SK-N-SH (cell line): ENCODE measurements around the gene SPATC1L.

Source experiments
- EP300 ChIP-seq, 2 experiments: IDR thresholded peaks; 2 replicates each; pipeline versions ENCODE4 v1.4.0 to v1.6.1; 2012; ENCODE audit warnings: borderline replicate concordance in 1 of 2, low read depth in 1 of 2, low read length in 1 of 2
- FOXJ3 ChIP-seq: sonication (generic); formaldehyde crosslinking; IDR thresholded peaks from 2 replicates; pipeline ENCODE4 v1.5.1; 2020; ENCODE audit warnings: mild to moderate bottlenecking, missing genetic modification reagents
- MEF2A ChIP-seq: IDR thresholded peaks from 2 replicates; pipeline ENCODE4 v1.4.0; 2012; ENCODE audit warnings: low read depth, borderline replicate concordance
- REST ChIP-seq: IDR thresholded peaks from 2 replicates; pipeline ENCODE4 v1.6.1; 2012; ENCODE audit warnings: mild to moderate bottlenecking, low read depth, low read length, moderate library complexity
- USF1 ChIP-seq: IDR thresholded peaks from 2 replicates; pipeline ENCODE4 v1.4.0; 2012; ENCODE audit warnings: low read depth, borderline replicate concordance
- TF ChIP-seq, protein P1 (sequence below): fragments of 200-600 bp; sonication (generic); IDR thresholded peaks from 2 replicates; pipeline ENCODE4 v1.6.1; 2017; ENCODE audit warnings: antibody characterized with exemption, mild to moderate bottlenecking, moderate library complexity

- TF ChIP-seq, protein P1, sequence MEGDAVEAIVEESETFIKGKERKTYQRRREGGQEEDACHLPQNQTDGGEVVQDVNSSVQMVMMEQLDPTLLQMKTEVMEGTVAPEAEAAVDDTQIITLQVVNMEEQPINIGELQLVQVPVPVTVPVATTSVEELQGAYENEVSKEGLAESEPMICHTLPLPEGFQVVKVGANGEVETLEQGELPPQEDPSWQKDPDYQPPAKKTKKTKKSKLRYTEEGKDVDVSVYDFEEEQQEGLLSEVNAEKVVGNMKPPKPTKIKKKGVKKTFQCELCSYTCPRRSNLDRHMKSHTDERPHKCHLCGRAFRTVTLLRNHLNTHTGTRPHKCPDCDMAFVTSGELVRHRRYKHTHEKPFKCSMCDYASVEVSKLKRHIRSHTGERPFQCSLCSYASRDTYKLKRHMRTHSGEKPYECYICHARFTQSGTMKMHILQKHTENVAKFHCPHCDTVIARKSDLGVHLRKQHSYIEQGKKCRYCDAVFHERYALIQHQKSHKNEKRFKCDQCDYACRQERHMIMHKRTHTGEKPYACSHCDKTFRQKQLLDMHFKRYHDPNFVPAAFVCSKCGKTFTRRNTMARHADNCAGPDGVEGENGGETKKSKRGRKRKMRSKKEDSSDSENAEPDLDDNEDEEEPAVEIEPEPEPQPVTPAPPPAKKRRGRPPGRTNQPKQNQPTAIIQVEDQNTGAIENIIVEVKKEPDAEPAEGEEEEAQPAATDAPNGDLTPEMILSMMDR = no peak
- no peak for TF ChIP-seq EP300 (IDR thresholded peaks at IDR 0.05; ENCODE audit: borderline replicate concordance in 1 of 2, low read depth in 1 of 2, low read length in 1 of 2)
- no peak for TF ChIP-seq USF1
- no peak for TF ChIP-seq MEF2A
- TF ChIP-seq FOXJ3 = no peak
- no peak for TF ChIP-seq REST
Observed at GRCh38 chr21:46135782-46136395, 48.4 kb downstream of the SPATC1L start.
